Progenitor cell of endocrine pancreas (in vitro differentiated cells): Measurements from ENCODE around the gene IPO13. TPM values are rescaled to one million over a fixed set of nuclear protein-coding genes. Genes with fewer than 3 reads are reported as not detected.

ENCODE experiments used
- total RNA-seq: library from RNA; stranded (reverse); gene quantifications from 2 replicates; pipeline ENCODE4 v1.2.1, GENCODE V29; 2021

The IPO13 gene
- total RNA-seq, 1 donor from 2014 or later: 34.6 TPM

Other genes starting within 250 kb of the IPO13 start
- 14.6 and 14.9 TPM in 2 replicates for gene ST3GAL3, start 239.4 kb upstream of the IPO13 start, total RNA-seq
- 1.1 and 2.0 TPM in 2 replicates for gene ARTN, start 13.1 kb upstream of the IPO13 start, total RNA-seq
- 24.9 and 25.4 TPM in 2 replicates for gene DPH2, start 23.1 kb downstream of the IPO13 start, total RNA-seq
- gene ATP6V0B, start 28.0 kb downstream of the IPO13 start, total RNA-seq: 104 and 108 TPM in 2 replicates
- 61.7 and 63.1 TPM in 2 replicates for gene B4GALT2, start 32.3 kb downstream of the IPO13 start, total RNA-seq
- 34.8 and 35.9 TPM in 2 replicates for gene CCDC24, start 44.6 kb downstream of the IPO13 start, total RNA-seq
- 26.9 and 29.4 TPM in 2 replicates for gene SLC6A9, start 84.5 kb downstream of the IPO13 start, total RNA-seq
- gene KLF17, start 171.9 kb downstream of the IPO13 start, total RNA-seq: not detected in 2 replicates
- gene KLF18, start 194.7 kb downstream of the IPO13 start, total RNA-seq: not detected in 2 replicates